Measurements from ENCODE around the gene ATP5F1B. TPM values are rescaled to one million over a fixed set of nuclear protein-coding genes. Genes with fewer than 3 reads are reported as not detected.
A peak's percentile ranks its signal among the peaks of the same experiment; 100 is the strongest.

ATP5F1B gene
- total and polyA plus RNA-seq, 9 of the 15 experiments (the other 6 are each of a cell fraction or from before 2014, with no cell fraction given), result 908 to 3,125 (median 1,482) TPM

DNA sequence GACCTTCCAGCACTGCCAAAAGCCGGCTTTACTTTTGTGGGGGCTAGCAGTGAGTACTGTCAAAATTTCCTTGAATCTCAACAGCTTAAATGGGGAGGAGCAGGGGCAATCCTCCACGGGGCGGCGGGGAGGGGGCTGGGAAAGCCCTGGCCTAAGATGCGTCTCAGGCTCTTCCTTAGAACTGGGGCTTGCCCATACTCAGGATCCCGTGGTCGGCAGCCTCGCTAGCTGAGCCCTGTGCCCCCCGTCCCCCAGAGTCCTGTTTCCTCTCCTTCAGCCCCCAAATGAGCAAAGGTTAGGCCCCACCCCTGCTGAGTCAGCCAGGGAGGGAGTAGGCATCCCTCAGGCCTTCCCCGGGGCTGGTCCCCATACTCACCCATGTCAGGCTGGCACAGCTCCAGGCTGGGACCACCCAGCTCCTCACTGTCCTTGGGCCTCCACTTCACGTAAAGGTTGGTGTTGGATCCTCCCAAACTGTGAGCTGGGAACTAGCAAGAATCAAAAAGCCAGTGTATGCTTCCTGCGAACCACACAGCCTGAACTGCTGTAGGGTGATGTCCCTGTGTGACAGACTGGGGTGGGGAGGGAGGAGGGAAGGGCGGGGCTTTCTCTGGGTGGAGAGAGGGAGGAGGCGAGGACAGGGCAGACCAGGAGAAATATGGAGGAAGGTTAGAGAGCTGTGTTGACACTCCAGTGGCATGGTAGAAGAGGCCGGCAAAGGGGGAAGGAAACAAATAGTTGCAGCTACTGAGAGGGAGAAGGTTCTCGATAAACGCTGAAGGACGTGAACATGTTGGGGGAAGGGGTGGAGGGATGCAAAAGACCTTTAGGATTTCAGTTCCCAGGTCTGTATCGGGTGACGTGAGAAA lies 9.7 kb downstream of the ATP5F1B start:
- Histone ChIP-seq H3K4me2 (ENCODE audit: insufficient read depth, low read length) (peak overlapping the region; percentile 96), H3K36me3 (ENCODE audit: control insufficient read depth, insufficient read depth, low read length) (peaks cover 38% of the 10 kb centered on the region), H3K4me3 (peak overlapping the region; percentile 85), H3K27me3 (ENCODE audit: control insufficient read depth in 2 of 2, insufficient read depth in 2 of 2, low read length in 2 of 2) (no peaks in the 10 kb centered on the region), H3K4me1 (replicated peaks in 1 of 2; ENCODE audit: control insufficient read depth in 2 of 2, insufficient read depth in 2 of 2, low read length in 2 of 2) (peaks cover 29 to 38% of the 10 kb centered on the region in 2 experiments), H2AFZ (ENCODE audit: low read depth, low read length) (peak overlapping the region; percentile 92), H3K9ac (ENCODE audit: insufficient read depth in 1 of 2, low read depth in 2 of 2, low read length in 2 of 2) (peak overlapping the region; percentile 74 to 94), H3K9me3 (replicated peaks; ENCODE audit: control insufficient read depth, insufficient read depth, low read depth, low read length) (no peaks in the 10 kb centered on the region), H4K20me1 (replicated peaks; ENCODE audit: control insufficient read depth, insufficient read depth, low read length) (no peaks in the 10 kb centered on the region), H3K79me2 (ENCODE audit: control insufficient read depth, insufficient read depth, low read length) (peaks cover 56% of the 10 kb centered on the region), H3K27ac (ENCODE audit: extremely low read depth, low read depth, low read length) (peak overlapping the region; percentile 86), H3K9me1 (ENCODE audit: control insufficient read depth, insufficient read depth, low read length) (no peaks in the 10 kb centered on the region)
- ChIA-PET CTCF (ENCODE audit: low intra/inter-chr PET ratio) (interaction anchor here (0.6 to 2.4 kb wide), 3 partner anchors 35 to 122 kb away, joined by 4 to 10 read pairs (median 4); no protein-coding TSS in a partner anchor), POLR2A (interaction anchor here (0.6 to 3.4 kb wide), 24 partner anchors 8 to 408 kb away, joined by 3 to 42 read pairs (median 5); partner anchors contain the start of genes ATP5F1B, NACA, PTGES3 and TIMELESS)
- WGBS (ENCODE audit: insufficient coverage, low coverage, missing lambda C conversion rate), result 2% methylated on average over 16 of the region's 20 CpGs
- ATAC-seq (peak; percentile 75), DNase-seq (ENCODE audit: extremely low read depth in 1 of 4, low spot score in 3 of 4) (peak; percentile 70 to 94 (median 80)), FAIRE-seq (peak; percentile 62)
- BruUV-seq (replicated peaks), result no TSS peak
- in situ Hi-C loops (cut with MboI) (no loop called here), intact Hi-C loops (cut with micrococcal nuclease) (loop anchor here (1.0 to 10.0 kb wide), 9 partner anchors 42 to 519 kb away; partner anchors contain the start of genes APOF, NAB2, NACA and PRIM1)
- no peak for TF ChIP-seq IRF9 (tag; IDR thresholded peaks at IDR 0.05)
- TF ChIP-seq ZNF445 (CRISPR knock-in tag; IDR thresholded peaks at IDR 0.05; ENCODE audit: low read depth), result 0 out of 2 replicates have a peak, but pooled peaks have one; percentile 25
- peak; percentile 84 for TF ChIP-seq VEZF1 (CRISPR knock-in tag; IDR thresholded peaks at IDR 0.05)
- TF ChIP-seq EP300 (IDR thresholded peaks at IDR 0.05; ENCODE audit: low read length), result no peak
- peak; percentile 49; the same call in 1 of the 2 replicates for TF ChIP-seq ZNF583 (CRISPR knock-in tag; IDR thresholded peaks at IDR 0.05)
- TF ChIP-seq, protein P1, sequence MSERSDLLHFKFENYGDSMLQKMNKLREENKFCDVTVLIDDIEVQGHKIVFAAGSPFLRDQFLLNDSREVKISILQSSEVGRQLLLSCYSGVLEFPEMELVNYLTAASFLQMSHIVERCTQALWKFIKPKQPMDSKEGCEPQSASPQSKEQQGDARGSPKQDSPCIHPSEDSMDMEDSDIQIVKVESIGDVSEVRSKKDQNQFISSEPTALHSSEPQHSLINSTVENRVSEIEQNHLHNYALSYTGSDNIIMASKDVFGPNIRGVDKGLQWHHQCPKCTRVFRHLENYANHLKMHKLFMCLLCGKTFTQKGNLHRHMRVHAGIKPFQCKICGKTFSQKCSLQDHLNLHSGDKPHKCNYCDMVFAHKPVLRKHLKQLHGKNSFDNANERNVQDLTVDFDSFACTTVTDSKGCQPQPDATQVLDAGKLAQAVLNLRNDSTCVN (CRISPR knock-in tag; IDR thresholded peaks at IDR 0.05), result peak; percentile 56; the same call in 1 of the 2 replicates
- TF ChIP-seq BRD4 (IDR thresholded peaks at IDR 0.05), result no peak; the same call in 1 of the 2 replicates
- TF ChIP-seq DNMT1 (IDR thresholded peaks at IDR 0.05), result no peak
- TF ChIP-seq, protein P2, sequence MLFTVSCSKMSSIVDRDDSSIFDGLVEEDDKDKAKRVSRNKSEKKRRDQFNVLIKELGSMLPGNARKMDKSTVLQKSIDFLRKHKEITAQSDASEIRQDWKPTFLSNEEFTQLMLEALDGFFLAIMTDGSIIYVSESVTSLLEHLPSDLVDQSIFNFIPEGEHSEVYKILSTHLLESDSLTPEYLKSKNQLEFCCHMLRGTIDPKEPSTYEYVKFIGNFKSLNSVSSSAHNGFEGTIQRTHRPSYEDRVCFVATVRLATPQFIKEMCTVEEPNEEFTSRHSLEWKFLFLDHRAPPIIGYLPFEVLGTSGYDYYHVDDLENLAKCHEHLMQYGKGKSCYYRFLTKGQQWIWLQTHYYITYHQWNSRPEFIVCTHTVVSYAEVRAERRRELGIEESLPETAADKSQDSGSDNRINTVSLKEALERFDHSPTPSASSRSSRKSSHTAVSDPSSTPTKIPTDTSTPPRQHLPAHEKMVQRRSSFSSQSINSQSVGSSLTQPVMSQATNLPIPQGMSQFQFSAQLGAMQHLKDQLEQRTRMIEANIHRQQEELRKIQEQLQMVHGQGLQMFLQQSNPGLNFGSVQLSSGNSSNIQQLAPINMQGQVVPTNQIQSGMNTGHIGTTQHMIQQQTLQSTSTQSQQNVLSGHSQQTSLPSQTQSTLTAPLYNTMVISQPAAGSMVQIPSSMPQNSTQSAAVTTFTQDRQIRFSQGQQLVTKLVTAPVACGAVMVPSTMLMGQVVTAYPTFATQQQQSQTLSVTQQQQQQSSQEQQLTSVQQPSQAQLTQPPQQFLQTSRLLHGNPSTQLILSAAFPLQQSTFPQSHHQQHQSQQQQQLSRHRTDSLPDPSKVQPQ (CRISPR knock-in tag; IDR thresholded peaks at IDR 0.05; ENCODE audit: borderline replicate concordance), result no peak; the same call in 1 of the 2 replicates
- peak in 1 of 2 experiments; percentile 48; a peak in 2 of 4 replicates for TF ChIP-seq RCOR1 (IDR thresholded peaks at IDR 0.05; ENCODE audit: borderline replicate concordance in 1 of 2, low read depth in 2 of 2, low read length in 2 of 2)
